Spleen (tissue), 11 donors: Measurements from ENCODE around the gene PCBP3. TPM values are rescaled to one million over a fixed set of nuclear protein-coding genes. Genes with fewer than 3 reads are reported as not detected.

Source experiments
- DNase-seq: peaks from one replicate; pipeline ENCODE4 v3.0.0-alpha.2; 2020
- H3K27ac ChIP-seq, 8 donors: fragments of 200-600 bp; sonication (generic) in 7 of 8; 1 replicate in 4 of 8; 2 replicates in 4 of 8; pipeline versions ENCODE4 v1.5.0 to v1.8.0; 2016 to 2021; ENCODE audit warnings: inconsistent platforms in 4 of 8, mild to moderate bottlenecking in 4 of 8, moderate library complexity in 1 of 8
- H3K27me3 ChIP-seq, 7 donors: fragments of 200-600 bp; sonication (generic) in 6 of 7; replicated peaks in 1 of 7; 1 replicate in 4 of 7; 2 replicates in 3 of 7; pipeline versions ENCODE4 v1.5.0 to v1.8.0; 2016 to 2021; ENCODE audit warnings: inconsistent platforms in 3 of 7, mild to moderate bottlenecking in 1 of 7
- H3K36me3 ChIP-seq, 6 donors: fragments of 200-600 bp; sonication (generic) in 5 of 6; 1 replicate in 4 of 6; 2 replicates in 2 of 6; pipeline versions ENCODE4 v1.5.0 to v1.8.0; 2016 to 2021; ENCODE audit warnings: inconsistent platforms in 2 of 6
- H3K4me1 ChIP-seq, 6 donors: fragments of 200-600 bp; sonication (generic) in 5 of 6; 1 replicate in 3 of 6; 2 replicates in 3 of 6; pipeline versions ENCODE4 v1.5.0 to v1.8.0; 2016 to 2021; ENCODE audit warnings: inconsistent platforms in 3 of 6
- H3K4me3 ChIP-seq, 8 donors: fragments of 200-600 bp; sonication (generic) in 7 of 8; 1 replicate in 4 of 8; 2 replicates in 4 of 8; pipeline versions ENCODE4 v1.5.0 to v1.8.0; 2016 to 2021; ENCODE audit warnings: inconsistent platforms in 4 of 8, mild to moderate bottlenecking in 4 of 8, moderate library complexity in 2 of 8
- H3K9me3 ChIP-seq, 8 donors: fragments of 200-600 bp; sonication (generic) in 7 of 8; 1 replicate in 4 of 8; 2 replicates in 4 of 8; pipeline versions ENCODE4 v1.5.0 to v1.8.0; 2016 to 2021; ENCODE audit warnings: inconsistent platforms in 4 of 8
- CTCF ChIP-seq, 11 experiments: fragments of 200-600 bp in 7 of 11; fragments of 450-650 bp in 4 of 11; sonication (generic) in 4 of 11; IDR thresholded peaks in 8 of 11; conservative IDR thresholded peaks in 3 of 11; 1 replicate in 7 of 11; 2 replicates in 4 of 11; pipeline versions ENCODE4 v1.4.0 to v1.8.0; 2016 to 2021; ENCODE audit warnings: antibody characterized with exemption in 11 of 11, inconsistent platforms in 4 of 11, mild to moderate bottlenecking in 1 of 11
- POLR2A ChIP-seq, 3 donors: fragments of 450-650 bp; IDR thresholded peaks; one replicate each; pipeline ENCODE4 v1.5.1; 2017; ENCODE audit warnings: antibody characterized with exemption in 3 of 3, mild to moderate bottlenecking in 1 of 3
- POLR2AphosphoS5 ChIP-seq, 3 donors: sonication (generic); formaldehyde crosslinking; IDR thresholded peaks; one replicate each; pipeline ENCODE4 v1.5.1; 2017; ENCODE audit warnings: antibody characterized with exemption in 3 of 3
- WGBS, 5 donors: extraction: QIAGEN DNeasy Blood & Tissue Kit in 3 of 5; methylation state at CpG; one replicate each; pipeline versions ENCODE4 v1.1.5 to v1.1.7; 2013 to 2018; 5-methylcytosine and 5-hydroxymethylcytosine counted together
- intact Hi-C: fragments of 100-400 bp; cut with DNase I; formaldehyde crosslinking; loops from one replicate; pipeline ENCODE4 v1.15.0; 2023; ENCODE audit warnings: low total_unique reads
- polyA plus RNA-seq, 3 donors: library from polyadenylated mRNA; stranded (reverse); fragments of 200-250 nt; gene quantifications; one replicate each; pipeline ENCODE4 v1.2.1, GENCODE V29; 2013
- total RNA-seq, 7 donors: library from RNA; depleted of rRNA in 3 of 7; stranded (reverse); fragments of >200 nt in 3 of 7; fragmentation: NEBNext Ultra II Directional in 4 of 7; extraction: Animal tissue kit (Norgen Biotek cat#: 25700) in 4 of 7; gene quantifications; one replicate each; pipeline versions ENCODE4 v1.1.0 to v1.2.1, GENCODE V29; 2016 to 2021
- donor health status: healthy with polysubstance abuse.
- donor health status: DM: no; HTN: no; CAD: no; lungs with moderate emphysema.
- donor health status: DM: no; HTN: no; CAD: no.
- donor health status: Bipolar disorder and iron deficiency.
- donor health status: healthy.
- donor health status: DM: no; HTN: no; CAD: no.
- donor health status: DM: yes; HTN: yes; CAD: no.

PCBP3 gene
- total and polyA plus RNA-seq, 10 donors = 4.2 to 31.6 (median 15.2) TPM

GRCh38 chr21:45636459-45636858, 7.1 kb upstream of the PCBP3 start:
- WGBS, 5 donors = 86 to 100% (median 94%) methylated on average over 3 of the region's 3 CpGs
- intact Hi-C loops = no loop called here
- Histone ChIP-seq H3K36me3 (no peaks in the 10 kb centered on the region), H3K9me3 (no peaks in the 10 kb centered on the region), H3K27me3 (no peaks in the 10 kb centered on the region), H3K4me3 (no peak overlapping the region), H3K4me1 (peaks cover 13 to 44% (median 23%) of the 10 kb centered on the region in 6 donors), H3K27ac (no peak overlapping the region)
- no peak for DNase-seq
- TF ChIP-seq CTCF (IDR thresholded peaks at IDR 0.05 in 8 of 11, conservative IDR thresholded peaks at IDR 0.05 in 3 of 11) (peak in 1 of 11 experiments; percentile 0), POLR2AphosphoS5 (IDR thresholded peaks at IDR 0.05) (no peak)

- peaks cover 0 to 5% (median 0%) of the 10 kb centered on the region in 7 donors for H3K27me3 ChIP-seq
- DNase-seq = no peak
- H3K36me3 ChIP-seq = no peaks in the 10 kb centered on the region
- H3K4me3 ChIP-seq = no peak overlapping the region
- H3K9me3 ChIP-seq = no peaks in the 10 kb centered on the region
- peaks cover 13 to 44% (median 26%) of the 10 kb centered on the region in 6 donors for H3K4me1 ChIP-seq
- no peak for TF ChIP-seq POLR2A (IDR thresholded peaks at IDR 0.05)
- TF ChIP-seq POLR2AphosphoS5 (IDR thresholded peaks at IDR 0.05) = no peak
- no peak for TF ChIP-seq CTCF (IDR thresholded peaks at IDR 0.05 in 8 of 11, conservative IDR thresholded peaks at IDR 0.05 in 3 of 11)
- H3K27ac ChIP-seq = peak overlapping the region in 1 of 8 donors; percentile 13
- WGBS, 5 donors = 66 to 84% (median 81%) methylated on average over 11 to 31 of the region's 33 CpGs
- intact Hi-C loops = no loop called here
Observed at GRCh38 chr21:45636951-45637646, 6.4 kb upstream of the PCBP3 start.

GRCh38 chr21:45637883-45638282, 5.6 kb upstream of the PCBP3 start:
- H3K36me3 ChIP-seq = no peaks in the 10 kb centered on the region
- H3K27ac ChIP-seq = peak overlapping the region in 1 of 8 donors; percentile 88
- no peaks in the 10 kb centered on the region for H3K9me3 ChIP-seq
- WGBS, 5 donors = 73 to 78% (median 76%) methylated on average over 12 to 13 of the region's 13 CpGs
- no peak overlapping the region for H3K4me3 ChIP-seq
- intact Hi-C loops = no loop called here
- peaks cover 13 to 45% (median 28%) of the 10 kb centered on the region in 6 donors for H3K4me1 ChIP-seq
- DNase-seq = no peak
- H3K27me3 ChIP-seq = peaks cover 0 to 11% (median 0%) of the 10 kb centered on the region in 7 donors
- no peak for TF ChIP-seq CTCF (IDR thresholded peaks at IDR 0.05 in 8 of 11, conservative IDR thresholded peaks at IDR 0.05 in 3 of 11)
- TF ChIP-seq POLR2AphosphoS5 (IDR thresholded peaks at IDR 0.05) = no peak
- no peak for TF ChIP-seq POLR2A (IDR thresholded peaks at IDR 0.05)

GRCh38 chr21:45638707-45639106, 4.8 kb upstream of the PCBP3 start:
- DNase-seq = no peak

More at GRCh38 chr21:45638707-45639106, 4.8 kb upstream of the PCBP3 start:
- Histone ChIP-seq H3K4me3 (no peak overlapping the region), H3K27me3 (peaks cover 0 to 11% (median 0%) of the 10 kb centered on the region in 7 donors), H3K36me3 (no peaks in the 10 kb centered on the region), H3K4me1 (peaks cover 13 to 45% (median 28%) of the 10 kb centered on the region in 6 donors), H3K9me3 (no peaks in the 10 kb centered on the region), H3K27ac (peak overlapping the region in 3 of 8 donors; percentile 87 to 89 (median 88))
- intact Hi-C loops = no loop called here
- 39 to 52% (median 45%) methylated on average over 8 of the region's 8 CpGs for WGBS, 5 donors
- TF ChIP-seq POLR2AphosphoS5 (IDR thresholded peaks at IDR 0.05) = no peak
- TF ChIP-seq POLR2A (IDR thresholded peaks at IDR 0.05) = no peak
- TF ChIP-seq CTCF (IDR thresholded peaks at IDR 0.05 in 8 of 11, conservative IDR thresholded peaks at IDR 0.05 in 3 of 11) = no peak
